Measurements from ENCODE around the gene UMODL1.

DNA sequence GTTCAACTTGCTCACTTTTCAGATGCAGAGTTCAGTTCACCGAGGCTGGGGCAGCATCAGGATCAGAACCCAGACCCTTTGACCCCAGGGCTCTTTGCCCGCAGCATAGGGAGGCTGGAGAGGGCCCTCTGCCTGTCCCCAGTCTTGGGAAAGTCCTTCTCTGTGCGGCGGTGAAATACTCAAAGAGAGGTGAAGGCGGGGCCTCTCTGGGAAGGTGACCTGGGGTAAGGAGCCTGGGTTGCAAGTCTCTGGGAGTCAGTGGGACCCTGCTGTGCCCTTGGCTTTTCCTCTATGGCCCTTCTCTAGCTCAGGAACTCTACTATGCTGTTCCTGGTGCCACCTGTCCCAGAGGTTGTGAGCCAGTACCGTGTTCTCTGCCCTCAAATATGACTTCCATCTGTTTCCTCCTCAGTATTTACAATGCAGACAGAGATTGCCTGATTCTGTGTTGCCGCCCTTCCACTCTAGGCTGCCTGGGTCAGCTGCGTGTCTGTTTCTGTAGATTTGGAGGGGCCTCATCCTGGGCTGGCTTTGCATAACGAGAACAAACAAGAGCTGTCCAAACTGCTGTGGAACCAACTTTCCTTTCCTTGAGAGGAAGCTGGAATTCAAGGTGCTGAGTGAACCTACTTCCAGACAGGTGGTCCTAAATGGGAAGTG lies 42.2 kb upstream of the UMODL1 start:
- TF ChIP-seq GATA2 (IDR thresholded peaks at IDR 0.05; ENCODE audit: low read depth, low read length) (no peak), GATA3 (IDR thresholded peaks at IDR 0.05; ENCODE audit: low read depth, low read length) (no peak)

All from SH-SY5Y (cell line).